HT-29 (cell line): ENCODE measurements around the gene CCDC93. TPM values are rescaled to one million over a fixed set of nuclear protein-coding genes. Genes with fewer than 3 reads are reported as not detected.

Experiments used
- DNase-seq: peaks from one replicate; pipeline ENCODE4 v3.0.0-alpha.2; 2015; ENCODE audit warnings: low spot score
- total RNA-seq: library from RNA; depleted of rRNA; stranded (reverse); fragments of >200 nt; shearing (Covaris generic); gene quantifications from 2 replicates; pipeline ENCODE4 v1.2.3, GENCODE V29; 2014

Gene CCDC93
- total RNA-seq, 1 experiment from 2014 or later: 6.5 TPM

DNA sequence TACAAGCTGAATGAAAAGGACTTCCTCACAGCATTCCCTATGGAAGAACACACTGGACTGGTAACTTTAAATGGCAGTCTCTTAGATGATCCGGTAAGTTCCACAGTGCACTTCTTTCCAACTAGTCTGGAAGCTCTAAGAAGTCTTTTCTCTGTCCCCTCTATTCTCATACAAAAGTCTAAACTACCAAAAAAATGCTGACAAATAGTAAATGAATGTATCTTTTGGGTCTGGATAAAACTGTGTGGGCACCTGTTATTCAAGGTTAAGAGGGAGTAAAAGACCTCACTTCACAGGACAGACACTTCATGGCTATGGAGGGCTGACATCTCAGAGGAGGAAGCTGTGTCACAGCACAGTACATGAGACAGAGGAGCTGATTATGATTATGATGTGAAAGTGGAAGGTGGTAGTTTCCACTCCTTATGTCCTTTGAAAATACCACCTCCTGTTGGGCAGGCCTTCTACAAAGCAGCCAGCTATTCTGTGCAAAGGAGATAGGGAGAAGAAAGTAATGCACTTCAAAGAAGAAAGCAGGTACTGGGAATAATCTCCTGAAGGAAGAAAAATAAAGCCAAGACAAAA, 23.9 kb downstream of the CCDC93 start:
- DNase-seq: no peak

DNA sequence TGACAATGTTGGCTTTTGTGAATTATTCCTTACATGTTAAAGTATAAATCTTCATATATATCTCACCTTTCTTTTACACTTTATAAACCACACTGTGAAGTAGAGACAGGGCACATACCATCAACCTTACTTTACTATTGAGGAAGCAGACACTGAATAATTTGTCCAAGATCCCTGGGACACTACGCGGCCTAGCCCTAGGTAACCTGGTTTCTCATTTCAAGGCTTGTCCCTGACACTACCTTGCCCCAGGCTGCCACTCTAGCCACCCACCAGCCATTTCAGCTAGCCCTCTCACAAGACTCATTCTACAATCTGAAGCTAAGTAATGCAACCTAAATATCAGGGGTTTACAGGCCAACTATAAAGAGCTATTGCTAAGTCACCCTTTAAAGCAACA, 26.7 kb downstream of the CCDC93 start:
- DNase-seq: no peak

DNA sequence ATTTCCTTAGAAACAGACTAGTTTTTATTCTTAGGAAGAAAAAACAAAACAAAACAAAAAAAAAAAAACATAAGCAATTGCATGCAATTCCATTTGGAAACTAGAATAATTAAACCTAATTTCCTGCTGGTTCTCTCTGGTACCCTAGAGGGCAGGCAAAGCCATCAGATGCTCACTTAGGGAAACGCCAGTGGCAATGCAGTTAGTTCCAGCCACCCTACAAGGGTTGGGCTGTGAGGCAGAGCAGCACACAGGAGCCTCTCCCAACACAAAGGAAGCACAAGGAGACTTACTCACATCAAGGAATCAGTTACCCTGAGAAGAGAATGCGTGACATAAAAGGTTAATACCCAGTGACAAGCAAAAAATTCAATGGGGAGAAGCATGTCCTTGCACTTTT, 28.8 kb downstream of the CCDC93 start:
- DNase-seq: no peak

DNA sequence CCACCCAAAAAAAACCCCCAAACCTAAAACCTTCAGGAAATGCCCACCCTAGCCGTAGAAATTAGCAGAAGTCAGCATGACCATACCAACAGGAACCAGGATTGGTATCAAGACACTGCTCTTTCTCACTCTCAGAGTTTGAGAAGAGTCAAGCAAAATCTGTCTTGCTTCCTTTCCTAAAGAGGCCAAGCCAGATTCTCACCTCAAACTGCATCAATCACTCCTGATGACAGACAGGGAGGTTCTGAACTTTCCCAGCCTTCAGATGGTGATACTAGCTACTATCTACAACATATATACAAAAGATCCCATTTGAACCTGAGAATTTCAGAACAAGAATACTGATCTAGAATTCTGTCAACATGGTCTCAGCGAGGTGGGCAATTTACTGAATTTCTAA, 29.7 kb downstream of the CCDC93 start:
- DNase-seq: no peak

DNA sequence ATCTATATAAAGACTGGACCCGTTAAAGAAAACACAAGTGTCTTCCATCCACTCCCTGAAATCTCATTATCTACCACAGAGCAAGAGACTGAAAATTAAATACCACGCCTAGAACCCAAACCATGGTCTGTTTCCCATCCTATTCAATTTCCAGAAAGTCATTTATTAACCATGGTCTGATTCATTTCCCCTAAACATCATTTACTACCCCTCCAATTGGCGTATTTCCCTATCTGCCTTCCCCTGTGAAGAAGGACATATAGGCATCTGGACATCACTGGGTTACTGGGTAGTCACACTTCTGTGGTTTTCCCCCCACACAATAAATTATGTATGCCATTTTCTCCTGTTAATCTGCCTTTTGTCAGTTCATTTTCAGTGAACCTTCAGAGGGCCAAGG, 30.8 kb downstream of the CCDC93 start:
- no peak for DNase-seq

DNA sequence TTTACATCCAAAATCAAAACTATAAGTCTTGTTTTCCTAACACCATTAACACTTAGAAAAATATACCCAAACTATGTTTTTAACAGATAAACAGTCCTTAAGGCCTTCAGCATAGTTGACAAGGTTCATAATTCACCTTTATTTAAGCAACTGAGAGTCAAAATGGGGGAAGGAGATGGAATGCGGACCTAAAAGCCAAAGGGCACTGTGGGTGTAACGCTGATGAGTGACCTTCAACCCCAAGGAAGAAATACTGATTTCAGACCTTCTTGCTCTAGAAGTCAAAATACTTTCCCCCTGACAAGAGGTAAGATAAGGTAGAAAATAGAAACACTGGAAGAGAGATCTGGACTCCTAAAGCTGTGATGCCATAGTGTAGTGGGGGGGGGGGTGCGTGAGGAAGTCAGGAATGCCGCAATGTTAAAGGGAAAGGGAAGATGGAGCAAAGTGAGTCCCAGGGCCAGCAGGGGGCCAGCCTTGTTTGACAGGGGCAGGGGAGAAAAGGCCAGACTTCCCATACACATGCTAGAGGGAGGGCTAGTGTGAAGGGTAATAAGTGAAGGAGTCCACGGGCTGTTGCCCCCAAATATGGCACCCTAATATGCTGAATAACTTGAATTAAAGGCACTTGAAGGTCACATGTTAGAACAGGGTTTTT, 31.4 kb downstream of the CCDC93 start:
- no peak for DNase-seq

DNA sequence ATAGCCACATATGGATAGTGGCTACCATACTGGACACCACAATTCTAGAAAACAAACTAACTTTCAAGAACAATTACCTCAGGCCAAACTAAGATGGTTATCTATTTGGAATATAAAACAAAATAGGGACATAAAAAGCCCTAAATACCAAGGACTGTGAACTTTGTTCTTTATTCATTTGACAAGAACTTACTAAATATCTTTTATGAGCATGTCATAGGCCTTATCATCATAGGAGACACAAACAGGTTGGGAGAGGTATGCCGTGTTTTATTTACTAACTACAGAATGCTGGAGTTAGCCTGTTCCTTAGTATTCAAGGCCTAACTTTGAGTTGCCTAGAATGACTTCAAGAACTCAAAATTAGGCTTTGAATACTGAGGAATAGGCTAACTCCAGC, 32.1 kb downstream of the CCDC93 start:
- no peak for DNase-seq

DNA sequence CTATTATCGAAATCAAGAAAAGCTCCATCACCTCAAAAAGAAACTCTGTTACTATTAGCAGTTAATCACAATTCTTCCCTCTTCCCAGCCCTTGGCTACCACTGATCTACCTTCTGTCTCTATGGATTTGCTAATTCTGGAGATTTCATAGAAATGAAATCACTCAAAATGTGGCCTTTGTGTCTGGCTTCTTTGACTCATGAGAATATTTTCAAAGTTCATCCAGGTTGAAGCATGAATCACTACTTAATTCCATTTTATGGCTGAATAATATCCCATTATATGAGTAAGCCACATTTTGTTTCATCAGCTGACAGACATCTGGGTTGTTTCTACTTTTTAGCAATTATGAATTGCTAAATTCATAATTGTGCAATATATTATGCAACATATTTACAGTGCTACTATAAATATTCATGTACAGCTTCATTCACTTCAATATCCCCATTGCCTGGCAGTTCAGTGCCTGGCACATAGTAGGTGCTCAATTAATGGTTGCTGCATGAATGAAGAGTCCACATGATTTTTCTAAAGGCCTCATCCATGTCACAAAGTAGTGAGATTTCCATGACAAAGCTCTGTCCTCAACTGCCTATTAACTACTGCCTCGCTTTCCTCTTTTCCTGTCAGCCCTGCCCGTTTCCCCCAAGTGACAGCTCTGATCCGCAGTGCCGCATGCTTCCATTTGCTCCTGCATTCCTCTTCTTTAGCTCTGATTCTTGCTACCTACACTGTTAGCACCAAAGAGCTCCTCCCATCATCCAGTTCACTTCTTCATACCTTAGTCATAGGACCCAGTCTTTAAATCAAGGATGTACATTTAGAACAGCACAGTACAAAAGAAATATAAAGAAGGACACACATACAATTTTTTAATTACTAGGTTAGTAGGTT, 32.8 kb downstream of the CCDC93 start:
- DNase-seq: no peak

DNA sequence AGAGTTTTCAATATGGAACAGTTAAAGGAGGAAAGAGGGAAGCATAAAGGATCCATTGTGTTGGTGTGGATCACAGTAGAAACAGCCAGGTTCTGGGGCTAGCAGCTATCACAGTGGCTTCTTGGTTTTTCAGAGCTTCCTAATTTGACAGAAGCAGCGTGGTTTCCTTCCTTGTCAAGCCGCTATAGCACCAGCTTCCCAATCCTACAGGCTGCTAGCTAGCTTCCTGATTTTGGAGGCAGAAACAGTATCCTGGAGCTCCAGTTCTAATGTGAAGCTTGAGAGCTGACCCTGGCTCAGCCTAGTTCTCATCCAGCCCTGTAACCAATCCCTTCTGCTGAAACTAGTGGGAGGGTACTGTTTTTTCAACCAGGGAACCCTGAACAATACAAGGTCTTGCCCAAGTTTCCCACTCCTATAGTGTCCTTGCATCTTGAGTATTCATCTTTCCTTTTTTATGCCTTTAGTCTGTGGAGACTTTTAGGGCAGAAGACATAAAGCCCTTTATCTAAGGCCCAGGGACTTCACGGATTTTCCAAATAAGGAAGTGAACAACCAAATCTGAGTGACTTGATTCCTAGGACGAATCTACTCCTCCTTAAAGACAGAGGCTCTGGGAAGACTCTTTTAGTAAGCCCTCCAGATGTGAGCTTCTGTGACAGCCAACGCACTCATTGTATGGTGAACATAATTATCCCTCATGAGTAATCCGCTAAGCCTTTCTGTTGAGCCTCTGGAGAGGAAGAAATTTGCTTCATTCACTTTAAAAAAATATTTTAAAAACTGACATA, 33.8 kb downstream of the CCDC93 start:
- DNase-seq: no peak

DNA sequence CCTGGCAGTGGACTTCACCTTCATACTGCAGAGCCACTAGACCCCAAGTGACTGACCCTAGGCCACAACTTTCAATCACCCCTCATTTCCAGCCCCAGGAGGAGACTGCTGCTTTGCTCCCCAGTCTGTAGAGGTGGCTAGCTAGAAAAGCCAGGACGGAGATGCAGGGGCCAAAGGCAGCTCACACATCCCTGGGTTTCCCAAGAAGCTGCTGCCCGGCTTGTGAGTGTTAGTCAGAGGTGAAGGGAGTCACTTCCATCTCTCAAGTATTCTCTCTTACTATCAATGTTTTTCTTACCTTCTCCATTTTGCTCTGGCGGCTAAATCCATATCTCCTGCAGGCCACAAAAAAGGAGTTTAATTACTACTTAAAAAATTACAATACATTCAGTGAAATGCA, 36.2 kb downstream of the CCDC93 start:
- no peak for DNase-seq

DNA sequence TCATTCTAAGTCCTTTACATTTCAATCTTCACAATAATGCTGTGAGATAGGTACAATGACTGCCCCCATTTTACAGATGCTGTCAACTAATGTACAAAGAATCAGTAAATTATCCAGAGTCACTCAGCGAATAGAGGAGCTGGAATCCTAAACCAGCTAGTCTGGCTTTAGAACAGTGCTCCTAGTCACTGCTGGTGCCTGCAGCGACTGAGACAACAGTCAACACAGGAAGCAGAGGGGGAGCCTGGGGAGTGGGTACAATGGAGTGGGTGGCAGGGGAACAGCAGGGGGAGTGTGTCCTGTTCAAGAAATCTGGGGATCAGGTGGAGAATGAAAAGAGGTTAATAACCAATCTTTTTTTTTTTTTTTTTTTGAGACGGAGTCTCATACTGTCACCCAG, 37.3 kb downstream of the CCDC93 start:
- no peak for DNase-seq

DNA sequence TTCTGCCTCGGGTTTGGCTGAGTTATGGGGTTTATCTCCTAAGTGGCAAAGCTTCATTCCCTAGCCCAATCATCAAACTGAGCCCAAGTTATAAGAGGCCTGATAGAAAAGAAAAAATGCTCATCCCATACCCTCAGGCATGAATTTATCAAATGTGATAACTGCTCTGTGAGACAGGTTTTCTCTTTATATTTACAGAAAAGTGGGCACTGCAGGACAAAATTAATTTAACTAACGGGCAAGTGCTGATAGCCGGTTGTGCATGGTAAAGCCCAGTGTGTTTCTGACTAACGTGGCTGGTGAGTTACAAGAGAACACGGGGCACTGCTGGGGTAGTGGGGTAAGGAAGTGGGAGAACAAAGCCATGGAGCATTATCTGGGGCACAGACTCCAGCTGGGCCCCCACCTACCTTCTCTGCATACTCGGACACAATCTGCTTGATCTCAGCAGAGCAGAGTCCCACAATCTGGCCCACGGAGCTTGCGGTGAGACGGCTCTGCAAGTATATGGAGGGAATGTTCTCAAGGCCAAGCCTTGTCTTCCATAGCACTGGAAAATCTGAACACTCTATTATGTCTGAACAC, 40.3 kb downstream of the CCDC93 start:
- no peak for DNase-seq

DNA sequence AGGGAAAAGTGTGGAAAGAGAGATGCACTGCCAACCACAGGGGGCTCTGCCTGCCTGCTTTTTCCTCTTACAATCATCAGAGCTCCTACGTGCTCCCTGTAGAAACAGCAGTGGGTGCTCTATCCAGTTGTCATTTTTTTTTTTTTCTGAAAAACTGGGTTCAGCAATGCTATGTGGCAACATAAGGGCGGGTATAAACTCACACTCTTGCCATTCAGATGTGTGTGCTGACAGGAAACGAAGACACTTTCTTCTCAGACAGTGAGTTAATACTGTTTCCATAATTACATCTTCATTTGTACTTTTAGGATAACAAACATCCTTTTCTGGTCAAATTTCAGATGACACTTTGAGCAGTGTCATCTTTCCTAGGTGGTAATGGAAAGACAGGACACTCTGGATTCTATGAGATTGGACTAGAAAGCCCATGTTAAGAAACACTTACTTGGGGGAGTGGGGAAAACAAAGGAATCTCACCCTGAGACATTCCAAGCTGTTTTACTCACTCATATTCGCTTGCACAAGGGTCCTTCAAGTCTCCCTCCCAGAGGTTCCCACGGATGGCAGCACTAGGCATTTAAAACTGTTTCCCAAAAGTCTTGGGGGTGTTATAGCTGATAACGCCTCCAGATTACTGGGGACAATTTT, 41.3 kb downstream of the CCDC93 start:
- DNase-seq: no peak

DNA sequence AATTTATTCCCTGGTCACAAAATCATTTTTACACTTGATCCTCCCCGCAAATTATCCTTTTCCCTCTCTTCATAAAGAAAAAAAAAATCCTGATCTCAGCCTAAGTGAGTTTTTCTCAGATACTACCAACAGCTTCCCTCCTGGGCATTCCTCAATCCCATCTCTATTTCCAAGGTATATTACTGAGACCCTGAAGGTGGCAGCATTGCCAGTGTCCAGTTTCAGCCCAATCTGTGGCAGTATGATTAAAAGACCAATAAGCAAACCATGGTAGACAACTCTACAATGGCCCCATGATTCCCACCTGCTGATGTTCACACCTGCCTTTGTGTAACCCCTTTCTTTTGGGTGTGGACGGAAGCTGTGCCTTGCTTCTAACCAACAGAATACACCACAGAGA, 45.1 kb downstream of the CCDC93 start:
- no peak for DNase-seq

DNA sequence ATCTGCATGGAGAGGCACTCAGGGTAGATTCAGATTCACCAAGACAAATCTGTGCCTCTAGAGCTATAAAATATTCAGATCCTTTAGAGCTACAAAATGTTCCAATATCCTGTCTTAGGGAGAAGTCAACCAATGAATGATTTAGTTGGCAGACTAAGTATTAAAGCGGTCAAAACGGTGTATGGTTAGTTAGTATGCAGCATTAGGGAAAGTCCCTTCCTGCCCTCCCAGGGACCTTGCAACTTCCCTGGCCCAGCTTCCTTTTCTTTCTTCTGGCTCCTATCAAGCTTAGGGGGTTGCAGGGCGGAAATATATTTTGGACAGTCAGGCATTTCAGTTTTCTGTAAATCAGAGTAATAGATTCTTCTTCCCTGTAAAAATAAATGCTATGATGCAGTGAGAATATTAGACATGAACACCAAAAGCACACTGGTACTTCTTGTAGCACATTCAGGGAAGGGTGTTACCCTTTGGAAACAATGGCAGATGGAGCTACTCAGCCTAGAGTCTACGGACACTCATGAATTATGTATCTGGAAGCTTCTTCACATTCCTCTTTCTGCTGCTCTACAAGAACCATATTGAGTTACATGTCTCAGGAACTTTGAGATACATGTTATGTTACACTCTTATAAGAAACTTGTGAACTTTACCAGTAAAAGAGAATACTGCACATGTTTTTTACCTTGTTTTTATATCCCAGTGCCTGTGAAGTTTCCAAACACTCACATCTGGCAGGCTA, 45.7 kb downstream of the CCDC93 start:
- no peak for DNase-seq

DNA sequence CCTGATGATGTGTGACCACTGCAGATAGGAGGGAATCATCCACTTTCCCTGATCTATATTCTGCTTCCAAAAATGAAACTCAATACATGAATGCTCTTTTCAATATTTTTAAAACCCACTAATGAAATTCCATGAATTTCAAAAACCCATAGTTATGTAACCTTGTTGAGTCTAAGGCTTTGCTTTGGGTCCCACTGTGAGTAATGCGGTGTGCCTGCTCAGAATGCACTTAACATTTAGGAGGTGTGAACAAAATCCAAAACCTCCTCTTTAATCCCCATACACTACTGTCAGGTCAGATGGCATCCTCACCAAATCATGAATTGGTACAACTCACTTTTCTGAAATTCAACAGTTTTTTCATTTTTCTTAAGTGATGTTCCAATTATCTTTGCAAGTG, 50.4 kb downstream of the CCDC93 start:
- DNase-seq: no peak

DNA sequence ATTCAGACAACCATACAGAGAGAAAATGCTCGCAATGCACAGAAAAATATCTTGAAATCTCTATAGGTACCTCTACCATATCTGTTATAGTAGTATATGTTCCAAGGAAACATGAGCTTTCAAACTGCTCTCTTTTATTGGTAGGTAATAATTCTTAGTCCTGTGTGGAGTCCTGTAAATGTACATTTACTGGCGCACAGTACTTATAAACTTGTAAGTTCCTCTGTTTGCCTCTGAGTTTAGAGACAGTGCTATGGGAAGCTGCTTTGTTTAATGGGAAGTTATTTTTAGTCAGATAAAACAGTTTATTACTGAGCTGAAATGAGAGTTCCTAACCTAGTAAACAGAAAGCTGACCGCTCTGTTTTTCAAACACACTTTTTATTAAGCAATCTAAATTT, 52.7 kb downstream of the CCDC93 start:
- no peak for DNase-seq

DNA sequence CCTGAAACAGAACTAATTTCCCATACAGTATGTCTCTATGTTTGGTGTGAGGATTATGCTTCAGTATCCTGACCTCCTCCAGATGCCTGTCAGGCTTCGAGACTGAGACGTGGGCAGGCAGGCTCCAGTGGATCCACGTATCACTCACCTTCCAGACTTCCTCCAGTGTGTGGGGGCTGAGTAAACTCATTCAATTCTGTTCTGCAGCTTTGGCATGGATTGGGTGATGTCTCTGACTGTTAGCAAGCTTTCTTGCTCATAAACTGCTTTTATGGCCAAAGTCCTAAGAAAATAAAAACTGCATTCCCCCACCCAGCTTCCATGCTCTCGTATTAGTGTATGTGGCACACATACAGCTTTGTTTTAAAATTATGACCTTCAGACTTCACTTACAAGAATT, 53.6 kb downstream of the CCDC93 start:
- no peak for DNase-seq

DNA sequence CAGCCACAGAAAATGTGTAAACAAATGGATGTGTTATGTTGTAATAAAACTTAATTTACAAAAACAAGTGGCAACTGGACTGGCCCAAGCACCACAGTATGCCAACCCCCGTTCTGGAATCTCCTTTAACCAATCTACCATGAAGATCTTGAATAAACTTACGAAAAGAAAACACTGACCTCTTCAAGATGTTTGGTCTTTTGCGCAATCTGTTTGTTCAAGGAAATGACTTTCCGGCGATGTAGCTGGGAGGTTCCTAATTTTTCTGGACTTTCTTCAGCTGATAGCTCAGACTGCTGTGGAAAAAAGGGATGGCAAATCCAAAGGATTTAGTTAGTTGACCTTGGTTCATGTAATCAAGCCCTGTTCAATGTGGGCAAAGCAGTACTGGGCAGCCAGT, 55.7 kb downstream of the CCDC93 start:
- DNase-seq: peak; percentile 72

DNA sequence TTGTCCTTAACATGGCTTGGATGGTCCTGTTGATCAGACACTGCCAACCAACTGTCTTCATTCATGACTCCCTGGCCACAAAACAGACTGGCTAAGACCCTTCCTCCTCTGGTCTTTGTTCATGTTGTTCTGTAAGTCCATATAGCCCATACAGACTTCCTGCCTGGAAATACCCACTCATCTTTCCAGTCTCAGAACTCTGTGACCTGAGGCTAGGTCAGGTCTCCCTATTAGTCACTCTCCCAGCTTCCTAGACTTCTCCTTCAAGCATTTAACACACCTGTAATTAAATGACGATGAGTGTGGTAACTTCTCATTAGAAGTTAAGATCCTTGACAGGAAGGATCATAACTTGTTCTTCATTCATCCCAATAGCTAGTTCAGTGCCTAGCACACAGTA, 56.3 kb downstream of the CCDC93 start:
- peak; percentile 3 for DNase-seq
